DMS79 treated with DMSO at 0.1 percent for 48 hours (cell line): ENCODE measurements around the gene FHIT.

ENCODE experiments used
- DNase-seq: peaks from one replicate; lab custom pipeline; 2025; lab: John Stamatoyannopoulos, UW

FHIT gene

DNA sequence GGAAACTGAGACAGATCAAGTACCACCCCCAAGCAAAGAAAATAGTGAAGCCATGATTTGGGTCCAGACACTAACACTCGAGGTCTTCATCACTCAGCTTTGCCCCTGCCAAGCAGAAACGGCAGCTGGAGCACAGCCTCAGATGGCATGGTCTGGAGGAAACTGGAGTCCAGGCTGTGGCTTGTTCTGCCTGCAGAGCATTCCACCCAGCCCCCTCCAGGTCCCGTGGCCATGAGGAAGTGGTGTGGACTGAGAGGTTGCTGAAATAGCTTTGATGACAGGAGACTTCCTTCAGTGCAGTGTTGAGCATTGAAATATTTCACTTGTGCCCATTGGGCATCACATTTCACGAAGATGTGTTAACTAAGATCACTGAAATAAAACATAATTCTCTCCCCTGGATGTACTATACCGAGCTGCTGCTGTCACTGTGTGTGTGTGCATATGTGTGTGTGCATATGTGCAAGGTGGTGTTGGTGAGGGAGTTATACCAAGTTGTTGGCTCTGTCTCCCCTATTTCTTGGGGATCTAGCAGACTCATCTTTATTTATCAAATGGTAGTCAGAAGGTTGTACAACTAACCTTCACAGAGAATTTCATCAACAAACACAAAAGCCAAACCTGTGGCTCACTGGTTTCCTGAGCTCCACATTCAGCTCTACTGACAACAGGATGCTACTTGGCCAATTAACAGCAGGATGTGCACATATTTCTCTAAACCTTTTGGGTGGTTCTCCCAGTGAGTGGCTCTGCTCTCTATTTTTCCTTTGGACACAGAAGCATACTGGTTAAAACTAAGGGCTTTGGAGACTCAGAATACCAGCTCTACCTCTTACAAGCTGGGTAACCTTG is 1541.3 kb downstream of the FHIT start:
- DNase-seq: no peak

DNA sequence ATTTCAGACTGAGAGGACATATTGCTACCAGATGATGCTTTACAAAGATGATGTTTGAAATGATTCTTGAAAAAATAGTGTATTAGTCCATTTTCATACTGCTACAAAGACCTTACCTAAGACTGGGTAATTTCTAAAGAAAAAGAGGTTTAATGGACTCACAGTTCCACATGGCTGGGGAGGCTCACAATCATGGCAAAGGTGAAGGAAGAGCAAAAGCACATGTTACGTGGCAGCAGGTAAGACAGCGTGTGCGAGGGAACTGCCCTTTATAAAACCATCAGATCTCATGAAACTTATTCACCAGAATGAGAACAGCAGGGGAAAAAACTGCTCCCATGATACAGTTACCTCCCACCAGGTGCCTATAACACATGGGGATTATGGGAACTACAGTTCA is 1543.0 kb downstream of the FHIT start:
- DNase-seq: no peak

DNA sequence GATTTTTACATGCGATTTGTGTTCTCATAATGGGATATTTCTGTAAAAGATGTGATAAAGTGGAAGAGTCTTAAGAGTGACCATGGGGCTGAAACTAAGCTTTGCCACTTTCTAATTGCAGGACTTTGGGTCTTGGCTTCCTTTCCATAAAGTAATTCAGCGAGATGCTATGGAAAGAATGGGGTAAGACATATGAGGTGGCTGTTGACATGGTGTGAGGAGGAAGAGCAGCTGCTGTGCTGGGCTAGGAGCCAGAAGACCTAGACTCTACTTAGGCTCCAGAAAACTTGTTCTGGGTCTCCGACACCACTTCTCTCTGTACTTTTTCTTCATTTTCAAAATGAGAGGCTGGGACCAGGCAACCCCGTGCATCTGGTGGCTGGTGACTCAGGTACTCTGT is 1547.0 kb downstream of the FHIT start:
- DNase-seq: no peak

DNA sequence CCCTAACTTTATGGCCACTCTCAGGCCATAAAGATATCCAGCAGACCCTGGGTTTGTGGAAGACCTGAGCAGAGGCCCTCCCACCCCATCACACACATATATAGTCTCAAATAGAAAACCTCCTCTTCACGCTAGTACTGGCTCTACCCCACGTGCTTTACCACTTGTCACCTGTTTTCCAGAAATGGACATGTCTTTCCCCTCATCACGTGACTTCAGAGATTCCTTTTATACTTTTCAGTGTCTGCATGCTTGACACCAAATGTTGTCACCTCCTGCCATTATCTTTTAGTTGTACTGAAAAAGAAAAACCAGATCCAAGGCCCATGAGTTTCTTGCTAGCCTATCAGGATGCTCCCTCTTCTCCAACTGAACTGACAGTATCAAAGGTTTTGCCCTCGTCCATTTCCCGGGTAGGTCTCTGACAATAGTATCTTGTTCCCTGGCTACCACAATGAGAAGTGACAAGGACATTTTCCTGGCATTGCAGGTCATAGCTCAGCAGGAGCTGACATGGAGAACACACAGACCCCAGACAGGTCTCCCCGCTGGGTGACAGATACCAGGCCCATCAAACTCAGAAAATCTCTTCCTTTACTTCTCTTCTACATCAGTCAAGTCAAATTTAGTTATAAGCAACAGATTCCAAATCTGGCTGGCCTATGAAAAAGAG is 1551.5 kb downstream of the FHIT start:
- no peak for DNase-seq
